ENCODE measurements around the gene TIMP2.
A peak's percentile ranks its signal among the peaks of the same experiment; 100 is the strongest.
"Not testable (repeated sequence)": the region's sequence is repeated elsewhere in the genome, so short reads cannot be mapped to it uniquely, and the experiment has no call there.

The TIMP2 gene

GRCh38 chr17:78889531-78889930 is 35.7 kb downstream of the TIMP2 start:
- DNase-seq (ENCODE audit: low read depth): no peak

- DNase-seq (ENCODE audit: low read depth): no peak
Measured at GRCh38 chr17:78888941-78889518, 36.2 kb downstream of the TIMP2 start.

- no peak for DNase-seq (ENCODE audit: low read depth)
Measured at GRCh38 chr17:78886954-78887353, 38.2 kb downstream of the TIMP2 start.

- DNase-seq (ENCODE audit: low read depth): no peak
Measured at GRCh38 chr17:78885956-78886355, 39.2 kb downstream of the TIMP2 start.

- DNase-seq (ENCODE audit: low read depth): no peak
Measured at GRCh38 chr17:78884876-78885667, 40.1 kb downstream of the TIMP2 start.

- DNase-seq (ENCODE audit: low read depth): no peak
Measured at GRCh38 chr17:78884148-78884825, 40.9 kb downstream of the TIMP2 start.

GRCh38 chr17:78883533-78884131 is 41.6 kb downstream of the TIMP2 start:
- DNase-seq (ENCODE audit: low read depth): peak; percentile 82

GRCh38 chr17:78883089-78883532 is 42.1 kb downstream of the TIMP2 start:
- peak; percentile 91 for DNase-seq (ENCODE audit: low read depth)

GRCh38 chr17:78882540-78883088 is 42.6 kb downstream of the TIMP2 start:
- no peak for DNase-seq (ENCODE audit: low read depth)

GRCh38 chr17:78879635-78880186 is 45.5 kb downstream of the TIMP2 start:
- DNase-seq (ENCODE audit: low read depth): no peak

- DNase-seq (ENCODE audit: low read depth): no peak
Measured at GRCh38 chr17:78878871-78879527, 46.2 kb downstream of the TIMP2 start.

GRCh38 chr17:78878261-78878660 is 46.9 kb downstream of the TIMP2 start:
- DNase-seq (ENCODE audit: low read depth): no peak

- not testable (repeated sequence) for DNase-seq (ENCODE audit: low read depth)
Measured at GRCh38 chr17:78876954-78877517, 48.2 kb downstream of the TIMP2 start.

GRCh38 chr17:78876094-78876597 is 49.0 kb downstream of the TIMP2 start:
- no peak for DNase-seq (ENCODE audit: low read depth)

GRCh38 chr17:78875363-78876093 is 49.7 kb downstream of the TIMP2 start:
- DNase-seq (ENCODE audit: low read depth): no peak

GRCh38 chr17:78873519-78874340 is 51.5 kb downstream of the TIMP2 start:
- DNase-seq (ENCODE audit: low read depth): peak; percentile 57

GRCh38 chr17:78872486-78872885 is 52.7 kb downstream of the TIMP2 start:
- no peak for DNase-seq (ENCODE audit: low read depth)

GRCh38 chr17:78870621-78871020 is 54.6 kb downstream of the TIMP2 start:
- no peak for DNase-seq (ENCODE audit: low read depth)

- no peak for DNase-seq (ENCODE audit: low read depth)
Measured at GRCh38 chr17:78868391-78868790, 56.8 kb downstream of the TIMP2 start.

Measured in HS-27A (cell line).